Kidney (tissue), 14 donors: ENCODE data around the gene ZNF644. TPM values are rescaled to one million over a fixed set of nuclear protein-coding genes. Genes with fewer than 3 reads are reported as not detected.

ENCODE experiments used
- DNase-seq, 5 donors: peaks; one replicate each; pipeline ENCODE4 v3.0.0-alpha.2; 2013 to 2020
- FAIRE-seq: peaks from 2 replicates; lab custom pipeline; 2012; peaks lifted over from hg19 to GRCh38; lab: Jason Lieb, UNC
- H3K27ac ChIP-seq, 2 donors: one replicate each; pipeline ENCODE4 v1.7.0; 2013; ENCODE audit warnings: low read depth in 2 of 2, low read length in 2 of 2, inconsistent platforms in 1 of 2
- H3K27me3 ChIP-seq: one replicate; pipeline ENCODE4 v1.7.1; 2013; ENCODE audit warnings: low read length, inconsistent platforms; ENCODE audit not compliant: control insufficient read depth, insufficient read depth
- H3K36me3 ChIP-seq, 3 donors: one replicate each; pipeline versions ENCODE4 v1.7.0 to v1.7.1; 2013; ENCODE audit warnings: low read length in 3 of 3, control low read depth in 1 of 3, inconsistent platforms in 1 of 3; ENCODE audit not compliant: insufficient read depth in 3 of 3, control insufficient read depth in 2 of 3
- H3K4me1 ChIP-seq, 3 donors: one replicate each; pipeline versions ENCODE4 v1.7.0 to v1.7.1; 2013; ENCODE audit warnings: low read length in 3 of 3, inconsistent platforms in 1 of 3, low read depth in 1 of 3; ENCODE audit not compliant: control insufficient read depth in 2 of 3, insufficient read depth in 2 of 3
- H3K4me3 ChIP-seq, 3 donors: one replicate each; pipeline versions ENCODE4 v1.7.0 to v1.8.1; 2013; ENCODE audit warnings: low read length in 3 of 3, control low read depth in 1 of 3, inconsistent platforms in 1 of 3
- H3K9ac ChIP-seq, 3 donors: one replicate each; pipeline versions ENCODE4 v1.7.0 to v1.7.1; 2013; ENCODE audit warnings: low read length in 3 of 3, control low read depth in 1 of 3, inconsistent platforms in 1 of 3
- H3K9me3 ChIP-seq, 3 donors: one replicate each; pipeline versions ENCODE4 v1.7.0 to v1.7.1; 2013; ENCODE audit warnings: low read length in 3 of 3, control low read depth in 1 of 3, inconsistent platforms in 1 of 3; ENCODE audit not compliant: control insufficient read depth in 2 of 3, insufficient read depth in 1 of 3
- intact Hi-C: fragments of 100-400 bp; cut with DNase I; formaldehyde crosslinking; loops from one replicate; pipeline ENCODE4 v1.11.1; 2022
- polyA plus RNA-seq: library from polyadenylated mRNA; stranded (reverse); fragments of 350-450 nt; fragmentation: Illumina TruSeq; extraction: RNeasy Lipid Tissue Mini Kit (QIAGEN cat#74804); gene quantifications from one replicate; pipeline ENCODE4 v1.2.3, GENCODE V29; 2014; ENCODE audit warnings: low read depth, low replicate concordance; ENCODE audit not compliant: insufficient read depth
- total RNA-seq: library from RNA; stranded (reverse); fragmentation: NEBNext Ultra II Directional; extraction: Animal tissue kit (Norgen Biotek cat#: 25700); gene quantifications from one replicate; pipeline ENCODE4 v1.2.1, GENCODE V29; 2021
- TF ChIP-seq, protein P1 (sequence below): IDR thresholded peaks from 3 replicates; pipeline ENCODE4 v1.5.1; 2012; ENCODE audit warnings: mild to moderate bottlenecking, moderate library complexity, borderline replicate concordance; ENCODE audit not compliant: insufficient read depth; ENCODE audit errors: extremely low read depth
- donor health status: control.
- donor health status: control.
- donor health status: control.
- donor health status: control.
- donor health status: control.
- donor health status: DM: yes; HTN: yes; CAD: no.
- donor health status: Normal renal cell carcinoma (clear cell type).

Gene ZNF644
- total and polyA plus RNA-seq, 2 donors from 2014 or later = 10.5 to 60.4 TPM

DNA sequence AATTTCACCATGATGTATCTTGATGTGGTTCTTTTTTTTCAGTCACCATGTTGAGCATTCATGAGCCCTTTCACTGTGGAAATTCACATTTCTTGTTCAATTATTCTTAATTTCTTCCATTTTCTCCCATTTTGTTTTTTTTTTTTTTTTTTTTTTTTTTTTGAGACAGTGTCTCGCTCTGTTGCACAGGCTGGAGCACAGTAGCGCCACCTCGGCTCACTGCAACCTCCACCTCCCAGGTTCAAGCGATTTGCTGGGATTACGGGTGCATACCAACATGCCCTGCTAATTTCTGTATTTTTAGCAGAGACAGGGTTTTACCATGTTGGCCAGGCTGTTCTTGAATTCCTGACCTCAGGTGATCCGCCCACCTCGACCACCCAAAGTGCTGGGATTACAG is 14.7 kb downstream of the ZNF644 start:
- no peak overlapping the region for H3K9ac ChIP-seq
- no peaks in the 10 kb centered on the region for H3K36me3 ChIP-seq
- no peak overlapping the region for H3K27ac ChIP-seq
- intact Hi-C loops = no loop called here
- no peak for DNase-seq
- H3K4me1 ChIP-seq = peaks cover 0 to 1% (median 0%) of the 10 kb centered on the region in 3 donors
- H3K4me3 ChIP-seq = no peak overlapping the region
- FAIRE-seq = no peak
- no peaks in the 10 kb centered on the region for H3K9me3 ChIP-seq
- TF ChIP-seq, protein P1, sequence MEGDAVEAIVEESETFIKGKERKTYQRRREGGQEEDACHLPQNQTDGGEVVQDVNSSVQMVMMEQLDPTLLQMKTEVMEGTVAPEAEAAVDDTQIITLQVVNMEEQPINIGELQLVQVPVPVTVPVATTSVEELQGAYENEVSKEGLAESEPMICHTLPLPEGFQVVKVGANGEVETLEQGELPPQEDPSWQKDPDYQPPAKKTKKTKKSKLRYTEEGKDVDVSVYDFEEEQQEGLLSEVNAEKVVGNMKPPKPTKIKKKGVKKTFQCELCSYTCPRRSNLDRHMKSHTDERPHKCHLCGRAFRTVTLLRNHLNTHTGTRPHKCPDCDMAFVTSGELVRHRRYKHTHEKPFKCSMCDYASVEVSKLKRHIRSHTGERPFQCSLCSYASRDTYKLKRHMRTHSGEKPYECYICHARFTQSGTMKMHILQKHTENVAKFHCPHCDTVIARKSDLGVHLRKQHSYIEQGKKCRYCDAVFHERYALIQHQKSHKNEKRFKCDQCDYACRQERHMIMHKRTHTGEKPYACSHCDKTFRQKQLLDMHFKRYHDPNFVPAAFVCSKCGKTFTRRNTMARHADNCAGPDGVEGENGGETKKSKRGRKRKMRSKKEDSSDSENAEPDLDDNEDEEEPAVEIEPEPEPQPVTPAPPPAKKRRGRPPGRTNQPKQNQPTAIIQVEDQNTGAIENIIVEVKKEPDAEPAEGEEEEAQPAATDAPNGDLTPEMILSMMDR = no peak
- H3K27me3 ChIP-seq = no peaks in the 10 kb centered on the region

DNA sequence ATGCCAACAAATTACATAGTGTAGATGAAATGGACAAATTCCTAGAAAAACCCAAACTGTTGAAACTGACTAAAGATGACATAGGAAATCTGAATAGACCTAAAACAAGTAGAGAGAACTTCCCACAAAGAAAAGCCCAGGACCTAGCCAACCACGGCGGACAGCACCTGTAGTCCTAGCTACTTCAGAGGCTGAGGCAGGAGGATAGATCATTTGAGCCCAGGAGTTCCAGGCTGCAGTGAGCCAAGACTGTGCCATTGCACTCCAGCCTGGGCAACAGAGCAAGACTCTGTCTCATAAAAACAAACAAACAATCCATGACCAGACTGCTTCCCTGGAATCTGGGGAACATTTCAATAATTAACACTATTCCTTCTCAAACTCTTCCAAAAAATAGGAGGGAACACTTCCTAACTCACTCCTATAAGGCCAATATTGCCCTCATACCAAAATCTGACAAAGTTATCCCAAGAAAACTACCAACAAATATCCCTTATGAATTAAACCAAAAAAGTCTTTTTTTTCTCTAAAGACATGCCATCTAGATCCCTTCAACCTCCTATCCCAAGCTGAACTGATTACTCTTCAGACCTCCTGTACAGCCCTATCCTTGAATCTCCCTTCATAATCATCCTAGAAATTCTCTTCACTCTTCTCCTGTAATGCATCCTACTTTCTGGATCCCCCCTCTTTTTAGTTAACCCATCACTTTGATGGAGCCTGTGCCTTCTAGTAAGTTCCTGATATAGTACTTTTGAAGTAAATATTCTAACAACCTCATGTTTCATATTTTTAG is 15.5 kb downstream of the ZNF644 start:
- H3K27me3 ChIP-seq = no peaks in the 10 kb centered on the region
- no peak overlapping the region for H3K9ac ChIP-seq
- no peak for FAIRE-seq
- no peak overlapping the region for H3K27ac ChIP-seq
- H3K4me3 ChIP-seq = no peak overlapping the region
- no peak for DNase-seq
- no peaks in the 10 kb centered on the region for H3K9me3 ChIP-seq
- intact Hi-C loops = no loop called here
- TF ChIP-seq, protein P1 = no peak
- H3K4me1 ChIP-seq = no peaks in the 10 kb centered on the region
- no peaks in the 10 kb centered on the region for H3K36me3 ChIP-seq

DNA sequence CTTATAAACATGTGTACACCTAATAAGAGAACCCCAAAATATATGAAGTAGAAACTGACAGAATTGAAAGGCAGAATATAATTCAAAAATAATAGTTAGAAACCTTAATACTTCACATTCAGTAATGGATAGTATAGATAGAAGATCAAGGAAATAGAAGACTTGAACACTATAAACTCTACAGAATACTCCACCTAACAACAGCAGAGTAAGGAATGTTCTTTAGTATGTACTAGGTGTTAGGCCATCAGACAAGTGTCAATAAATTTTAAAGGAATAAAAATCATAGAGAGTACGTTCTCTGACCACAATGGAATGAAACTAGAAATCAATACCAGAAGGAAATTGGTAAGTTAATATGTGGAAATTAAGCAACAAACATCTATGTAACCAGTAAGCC is 16.6 kb downstream of the ZNF644 start:
- no peaks in the 10 kb centered on the region for H3K36me3 ChIP-seq
- no peak overlapping the region for H3K4me3 ChIP-seq
- no peak overlapping the region for H3K9ac ChIP-seq
- FAIRE-seq (no peak), DNase-seq (no peak)
- H3K27me3 ChIP-seq = no peaks in the 10 kb centered on the region
- H3K9me3 ChIP-seq = no peaks in the 10 kb centered on the region
- H3K4me1 ChIP-seq = no peaks in the 10 kb centered on the region
- intact Hi-C loops = no loop called here
- TF ChIP-seq, protein P1 = no peak
- H3K27ac ChIP-seq = no peak overlapping the region
